Kidney (tissue), 14 donors: ENCODE data around the gene CREG2. TPM values are rescaled to one million over a fixed set of nuclear protein-coding genes. Genes with fewer than 3 reads are reported as not detected.
A peak's percentile ranks its signal among the peaks of the same experiment; 100 is the strongest.

ENCODE experiments used
- DNase-seq, 5 donors: peaks; one replicate each; pipeline ENCODE4 v3.0.0-alpha.2; 2013 to 2020
- FAIRE-seq: peaks from 2 replicates; lab custom pipeline; 2012; peaks lifted over from hg19 to GRCh38; lab: Jason Lieb, UNC
- H3K27ac ChIP-seq, 2 donors: one replicate each; pipeline ENCODE4 v1.7.0; 2013; ENCODE audit warnings: low read depth in 2 of 2, low read length in 2 of 2, inconsistent platforms in 1 of 2
- H3K27me3 ChIP-seq: one replicate; pipeline ENCODE4 v1.7.1; 2013; ENCODE audit warnings: low read length, inconsistent platforms; ENCODE audit not compliant: control insufficient read depth, insufficient read depth
- H3K36me3 ChIP-seq, 3 donors: one replicate each; pipeline versions ENCODE4 v1.7.0 to v1.7.1; 2013; ENCODE audit warnings: low read length in 3 of 3, control low read depth in 1 of 3, inconsistent platforms in 1 of 3; ENCODE audit not compliant: insufficient read depth in 3 of 3, control insufficient read depth in 2 of 3
- H3K4me1 ChIP-seq, 3 donors: one replicate each; pipeline versions ENCODE4 v1.7.0 to v1.7.1; 2013; ENCODE audit warnings: low read length in 3 of 3, inconsistent platforms in 1 of 3, low read depth in 1 of 3; ENCODE audit not compliant: control insufficient read depth in 2 of 3, insufficient read depth in 2 of 3
- H3K4me3 ChIP-seq, 3 donors: one replicate each; pipeline versions ENCODE4 v1.7.0 to v1.8.1; 2013; ENCODE audit warnings: low read length in 3 of 3, control low read depth in 1 of 3, inconsistent platforms in 1 of 3
- H3K9ac ChIP-seq, 3 donors: one replicate each; pipeline versions ENCODE4 v1.7.0 to v1.7.1; 2013; ENCODE audit warnings: low read length in 3 of 3, control low read depth in 1 of 3, inconsistent platforms in 1 of 3
- H3K9me3 ChIP-seq, 3 donors: one replicate each; pipeline versions ENCODE4 v1.7.0 to v1.7.1; 2013; ENCODE audit warnings: low read length in 3 of 3, control low read depth in 1 of 3, inconsistent platforms in 1 of 3; ENCODE audit not compliant: control insufficient read depth in 2 of 3, insufficient read depth in 1 of 3
- CTCF ChIP-seq: IDR thresholded peaks from 3 replicates; pipeline ENCODE4 v1.5.1; 2012; ENCODE audit warnings: mild to moderate bottlenecking, moderate library complexity, borderline replicate concordance; ENCODE audit not compliant: insufficient read depth; ENCODE audit errors: extremely low read depth
- intact Hi-C: fragments of 100-400 bp; cut with DNase I; formaldehyde crosslinking; loops from one replicate; pipeline ENCODE4 v1.11.1; 2022
- polyA plus RNA-seq: library from polyadenylated mRNA; stranded (reverse); fragments of 350-450 nt; fragmentation: Illumina TruSeq; extraction: RNeasy Lipid Tissue Mini Kit (QIAGEN cat#74804); gene quantifications from one replicate; pipeline ENCODE4 v1.2.3, GENCODE V29; 2014; ENCODE audit warnings: low read depth, low replicate concordance; ENCODE audit not compliant: insufficient read depth
- total RNA-seq: library from RNA; stranded (reverse); fragmentation: NEBNext Ultra II Directional; extraction: Animal tissue kit (Norgen Biotek cat#: 25700); gene quantifications from one replicate; pipeline ENCODE4 v1.2.1, GENCODE V29; 2021
- donor health status: control.
- donor health status: control.
- donor health status: control.
- donor health status: control.
- donor health status: control.
- donor health status: DM: yes; HTN: yes; CAD: no.
- donor health status: Normal renal cell carcinoma (clear cell type).

Gene CREG2
- total and polyA plus RNA-seq, 2 donors from 2014 or later = 0.69 TPM; not detected in 1

- Histone ChIP-seq H3K27ac (no peak overlapping the region), H3K36me3 (no peaks in the 10 kb centered on the region), H3K4me3 (no peak overlapping the region), H3K4me1 (no peaks in the 10 kb centered on the region), H3K9ac (no peak overlapping the region), H3K9me3 (no peaks in the 10 kb centered on the region), H3K27me3 (no peaks in the 10 kb centered on the region)
- intact Hi-C loops = no loop called here
- FAIRE-seq = no peak
- no peak for TF ChIP-seq CTCF
- no peak for DNase-seq
Measured at GRCh38 chr2:101426822-101427221, 39.5 kb upstream of the CREG2 start.

- H3K27ac ChIP-seq = no peak overlapping the region
- FAIRE-seq = no peak
- no peak overlapping the region for H3K4me3 ChIP-seq
- DNase-seq = no peak
- H3K4me1 ChIP-seq = no peaks in the 10 kb centered on the region
- TF ChIP-seq CTCF = no peak
- no peaks in the 10 kb centered on the region for H3K9me3 ChIP-seq
- H3K9ac ChIP-seq = no peak overlapping the region
- H3K36me3 ChIP-seq = no peaks in the 10 kb centered on the region
- H3K27me3 ChIP-seq = no peaks in the 10 kb centered on the region
- intact Hi-C loops = no loop called here
Measured at GRCh38 chr2:101420623-101421022, 33.3 kb upstream of the CREG2 start.

- no peak overlapping the region for H3K9ac ChIP-seq
- DNase-seq (peak in 3 of 5 donors; percentile 38 to 68 (median 53)), FAIRE-seq (no peak)
- no peak overlapping the region for H3K4me3 ChIP-seq
- H3K27ac ChIP-seq = no peak overlapping the region
- TF ChIP-seq CTCF = peak; percentile 55
- intact Hi-C loops = loop anchor here (10.0 kb wide), 1 partner anchor 416 kb away; no protein-coding TSS in a partner anchor
- no peaks in the 10 kb centered on the region for H3K36me3 ChIP-seq
- H3K9me3 ChIP-seq = no peaks in the 10 kb centered on the region
- H3K27me3 ChIP-seq = no peaks in the 10 kb centered on the region
- no peaks in the 10 kb centered on the region for H3K4me1 ChIP-seq
Measured at GRCh38 chr2:101419096-101419663, 31.9 kb upstream of the CREG2 start.
